ENCODE data around the gene CAMKK1. TPM values are rescaled to one million over a fixed set of nuclear protein-coding genes. Genes with fewer than 3 reads are reported as not detected.

The CAMKK1 gene
- total and polyA plus RNA-seq, 2 donors (not counting 3 experiments of a cell fraction or from before 2014, with no cell fraction given) = 4.5 to 6.1 TPM

- no peak overlapping the region for H3K4me3 ChIP-seq (replicated peaks in 1 of 3; ENCODE audit: insufficient read depth in 1 of 3, low read depth in 1 of 3, low read length in 3 of 3)
- H3K4me2 ChIP-seq (ENCODE audit: insufficient read depth, low read length) = no peak overlapping the region
- no peak for TF ChIP-seq EZH2 (IDR thresholded peaks at IDR 0.05; ENCODE audit: borderline replicate concordance, low read depth, low read length, severe bottlenecking)
- no peak for TF ChIP-seq JUN (IDR thresholded peaks at IDR 0.05; ENCODE audit: borderline replicate concordance, insufficient read depth, insufficient read length, low read depth)
- TF ChIP-seq GATA2 (IDR thresholded peaks at IDR 0.05; ENCODE audit: insufficient read depth, insufficient read length, low read depth, low read length) = no peak
- TF ChIP-seq FOS (IDR thresholded peaks at IDR 0.05; ENCODE audit: borderline replicate concordance, insufficient read depth, low read length) = no peak
- TF ChIP-seq POLR2AphosphoS5 (IDR thresholded peaks at IDR 0.05; ENCODE audit: insufficient read depth, low read depth, low read length) = no peak
- no peak for TF ChIP-seq MYC (IDR thresholded peaks at IDR 0.05; ENCODE audit: low read depth, low read length)
- TF ChIP-seq, protein P1, sequence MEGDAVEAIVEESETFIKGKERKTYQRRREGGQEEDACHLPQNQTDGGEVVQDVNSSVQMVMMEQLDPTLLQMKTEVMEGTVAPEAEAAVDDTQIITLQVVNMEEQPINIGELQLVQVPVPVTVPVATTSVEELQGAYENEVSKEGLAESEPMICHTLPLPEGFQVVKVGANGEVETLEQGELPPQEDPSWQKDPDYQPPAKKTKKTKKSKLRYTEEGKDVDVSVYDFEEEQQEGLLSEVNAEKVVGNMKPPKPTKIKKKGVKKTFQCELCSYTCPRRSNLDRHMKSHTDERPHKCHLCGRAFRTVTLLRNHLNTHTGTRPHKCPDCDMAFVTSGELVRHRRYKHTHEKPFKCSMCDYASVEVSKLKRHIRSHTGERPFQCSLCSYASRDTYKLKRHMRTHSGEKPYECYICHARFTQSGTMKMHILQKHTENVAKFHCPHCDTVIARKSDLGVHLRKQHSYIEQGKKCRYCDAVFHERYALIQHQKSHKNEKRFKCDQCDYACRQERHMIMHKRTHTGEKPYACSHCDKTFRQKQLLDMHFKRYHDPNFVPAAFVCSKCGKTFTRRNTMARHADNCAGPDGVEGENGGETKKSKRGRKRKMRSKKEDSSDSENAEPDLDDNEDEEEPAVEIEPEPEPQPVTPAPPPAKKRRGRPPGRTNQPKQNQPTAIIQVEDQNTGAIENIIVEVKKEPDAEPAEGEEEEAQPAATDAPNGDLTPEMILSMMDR (IDR thresholded peaks at IDR 0.05; ENCODE audit: extremely low read depth in 1 of 2, insufficient read depth in 1 of 2, low read depth in 1 of 2, low read length in 2 of 2) = no peak
- TF ChIP-seq, protein P2, sequence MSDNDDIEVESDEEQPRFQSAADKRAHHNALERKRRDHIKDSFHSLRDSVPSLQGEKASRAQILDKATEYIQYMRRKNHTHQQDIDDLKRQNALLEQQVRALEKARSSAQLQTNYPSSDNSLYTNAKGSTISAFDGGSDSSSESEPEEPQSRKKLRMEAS (IDR thresholded peaks at IDR 0.05; ENCODE audit: insufficient read depth, insufficient read length) = no peak
- TF ChIP-seq POLR2A (IDR thresholded peaks at IDR 0.05; ENCODE audit: low read depth, low read length) = no peak
- dilution Hi-C loops (cut with MboI; ENCODE audit: extremely low pct_ligation_motif_present, low sequenced_read_pairs) = no loop called here
- CTCF ChIA-PET = interaction anchor here (1.0 to 5.1 kb wide), 3 partner anchors 9 to 12 kb away, joined by 3 to 31 read pairs (median 3); no protein-coding TSS in a partner anchor
- no peak overlapping the region for H3K27ac ChIP-seq (ENCODE audit: insufficient read depth, low read depth, low read length)
- H2AFZ ChIP-seq (ENCODE audit: low read depth, low read length) = no peak overlapping the region
- H3K9me1 ChIP-seq (replicated peaks; ENCODE audit: control insufficient read depth, extremely low read depth, insufficient read depth, low read length) = no peaks in the 10 kb centered on the region
- H3K36me3 ChIP-seq (ENCODE audit: control insufficient read depth in 2 of 2, extremely low read depth in 1 of 2, insufficient read depth in 2 of 2, low read length in 2 of 2) = no peaks in the 10 kb centered on the region
- BruUV-seq (replicated peaks) = no TSS peak
- FAIRE-seq (no peak), DNase-seq (ENCODE audit: low read depth, low spot score) (no peak)
- H3K9ac ChIP-seq (replicated peaks; ENCODE audit: extremely low read depth, insufficient read depth, low read length) = no peak overlapping the region
- H4K20me1 ChIP-seq (replicated peaks; ENCODE audit: control insufficient read depth, extremely low read depth, insufficient read depth, low read length) = no peaks in the 10 kb centered on the region
- H3K9me3 ChIP-seq (replicated peaks; ENCODE audit: control insufficient read depth, insufficient read depth, low read length) = no peaks in the 10 kb centered on the region
- POLR2A ChIA-PET = no interaction called here
- no peaks in the 10 kb centered on the region for H3K27me3 ChIP-seq (ENCODE audit: control insufficient read depth in 2 of 2, insufficient read depth in 2 of 2, low read length in 2 of 2)
- no peaks in the 10 kb centered on the region for H3K4me1 ChIP-seq (ENCODE audit: control insufficient read depth, extremely low read depth, insufficient read depth, low read length)
- no peaks in the 10 kb centered on the region for H3K79me2 ChIP-seq (ENCODE audit: control insufficient read depth, insufficient read depth, low read length)
- intact Hi-C loops (cut with micrococcal nuclease) = no loop called here
Observed at GRCh38 chr17:3925684-3926485, 33.0 kb upstream of the CAMKK1 start.

Measured in endothelial cell of umbilical vein (primary cell).